Panc1 (cell line): ENCODE data around the gene SUGP1.

Source experiments
- CTCF ChIP-seq: fragments of 450-650 bp; IDR thresholded peaks from 2 replicates; pipeline ENCODE4 v1.5.1; 2017; ENCODE audit warnings: mild to moderate bottlenecking
- POLR2AphosphoS5 ChIP-seq: IDR thresholded peaks from 2 replicates; pipeline ENCODE4 v1.6.1; 2012; ENCODE audit warnings: mild to moderate bottlenecking, low read depth, low read length, moderate library complexity
- REST ChIP-seq, 2 experiments: IDR thresholded peaks; 2 replicates each; pipeline ENCODE4 v1.6.1; 2011 to 2012; ENCODE audit warnings: low read depth in 2 of 2, control low read depth in 1 of 2, low read length in 1 of 2, mild to moderate bottlenecking in 1 of 2, moderate library complexity in 1 of 2; ENCODE audit not compliant: insufficient read depth in 1 of 2
- SIN3A ChIP-seq: IDR thresholded peaks from 2 replicates; pipeline ENCODE4 v1.6.1; 2012; ENCODE audit warnings: low read depth, mild to moderate bottlenecking, low read length, moderate library complexity, borderline replicate concordance; ENCODE audit not compliant: insufficient read depth
- TCF7L2 ChIP-seq: IDR thresholded peaks from 2 replicates; pipeline ENCODE4 v1.6.1; 2011; ENCODE audit warnings: mild to moderate bottlenecking, low read depth, low read length, inconsistent platforms

DNA sequence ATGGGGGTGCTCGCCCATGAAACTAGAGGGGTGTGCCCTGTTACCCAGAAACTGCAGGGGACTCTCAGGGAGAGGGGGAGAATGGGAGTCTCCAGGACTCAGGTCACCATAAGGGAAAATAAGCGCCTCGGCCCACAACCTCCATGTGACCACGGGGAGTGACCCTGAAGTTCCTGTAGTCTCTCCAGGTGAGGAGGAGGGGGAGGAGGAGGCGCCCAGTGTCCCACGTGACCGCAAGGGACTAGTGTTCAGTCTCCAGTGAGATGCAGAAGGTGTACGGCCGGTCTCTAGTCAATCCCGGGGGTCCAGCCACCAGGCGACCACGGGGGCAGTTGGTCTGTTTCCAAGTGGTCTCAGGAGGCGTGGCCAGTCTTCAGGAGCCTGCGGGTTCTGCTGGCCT is 63.2 kb downstream of the SUGP1 start:
- TF ChIP-seq SIN3A: no peak
- no peak for TF ChIP-seq POLR2AphosphoS5
- no peak for TF ChIP-seq CTCF
- no peak for TF ChIP-seq REST (IDR thresholded peaks at IDR 0.05; ENCODE audit: insufficient read depth in 1 of 2, low read depth in 2 of 2, low read length in 1 of 2)
- no peak for TF ChIP-seq TCF7L2
